Stimulated activated CD8-positive, alpha-beta memory T cell treated with anti-CD3 and anti-CD28 coated beads, Interleukin-4, amount 100 ng/mL, for 24 hours (primary cell): Measurements from ENCODE around the gene PMPCA.

ENCODE experiments used
- DNase-seq: peaks from one replicate; pipeline ENCODE4 v3.0.0-alpha.2; 2020; ENCODE audit warnings: low read depth

The PMPCA gene

DNA sequence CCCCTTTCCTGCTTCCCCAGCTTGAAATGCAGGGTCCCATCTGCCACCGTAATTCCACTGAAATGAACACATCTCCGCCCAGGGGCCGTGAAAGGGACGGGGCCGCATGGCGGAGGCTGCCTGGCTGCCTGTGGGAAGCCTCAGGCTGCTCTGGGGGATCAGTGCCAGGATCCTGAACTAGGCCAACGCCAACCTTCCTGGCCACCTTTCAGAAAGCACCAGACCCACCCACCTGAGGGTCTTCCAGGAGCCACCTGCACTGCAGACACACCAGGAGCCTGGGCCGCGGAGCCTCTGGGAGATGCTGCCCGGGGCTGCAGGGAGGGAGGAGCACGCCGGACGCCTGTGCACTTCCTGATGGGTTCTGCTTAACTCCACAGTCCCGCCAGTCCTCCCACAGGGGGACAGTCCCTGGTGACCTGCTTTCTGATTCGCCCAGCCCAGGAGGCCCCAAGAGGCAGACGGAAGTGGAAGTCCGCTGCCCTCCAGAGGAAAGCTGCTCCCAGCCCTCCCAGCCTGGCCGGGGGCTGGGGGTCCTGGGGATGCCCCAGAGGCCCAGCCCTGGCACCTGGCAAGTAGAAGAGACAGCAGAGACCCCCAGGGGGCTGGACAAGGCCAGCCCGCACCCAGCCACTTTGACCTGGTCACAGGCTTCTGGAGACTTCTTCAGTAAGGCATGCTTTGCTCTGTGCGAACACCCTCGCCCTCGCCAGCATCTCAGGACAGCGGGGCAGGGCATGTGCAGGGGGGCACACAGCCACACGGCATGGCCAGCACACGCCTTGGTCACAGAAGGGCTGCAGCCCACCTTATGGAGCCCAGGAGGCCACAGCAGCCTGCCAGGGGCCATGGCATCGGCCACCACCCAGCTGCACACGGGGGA lies 36.9 kb upstream of the PMPCA start, which contains the start of gene CARD9:
Gene CARD9, minus strand, starts transcription at position 370 of the 883 bp plus-strand sequence. CDS start 1,591 bp downstream, outside the sequence.
- no peak for DNase-seq

DNA sequence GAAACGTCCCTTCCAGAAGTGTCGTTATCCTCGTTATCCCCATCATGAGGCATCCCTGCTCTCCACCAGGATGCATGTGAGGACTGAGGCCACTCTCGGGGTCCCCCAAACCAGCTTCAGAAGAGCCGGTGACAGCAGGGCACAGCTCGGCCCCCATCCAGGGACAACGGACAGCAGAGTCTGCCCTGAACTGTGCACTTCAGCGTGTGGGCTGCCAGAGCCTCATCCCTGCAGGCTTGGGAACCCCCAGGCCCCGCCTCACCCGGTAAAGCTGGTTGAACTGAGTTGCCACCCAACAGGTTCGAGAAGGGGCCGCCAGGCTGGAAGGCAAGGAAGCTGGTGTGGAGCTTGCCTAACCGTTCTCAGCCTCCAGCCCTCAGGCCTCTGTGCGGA lies 36.3 kb upstream of the PMPCA start:
- no peak for DNase-seq

DNA sequence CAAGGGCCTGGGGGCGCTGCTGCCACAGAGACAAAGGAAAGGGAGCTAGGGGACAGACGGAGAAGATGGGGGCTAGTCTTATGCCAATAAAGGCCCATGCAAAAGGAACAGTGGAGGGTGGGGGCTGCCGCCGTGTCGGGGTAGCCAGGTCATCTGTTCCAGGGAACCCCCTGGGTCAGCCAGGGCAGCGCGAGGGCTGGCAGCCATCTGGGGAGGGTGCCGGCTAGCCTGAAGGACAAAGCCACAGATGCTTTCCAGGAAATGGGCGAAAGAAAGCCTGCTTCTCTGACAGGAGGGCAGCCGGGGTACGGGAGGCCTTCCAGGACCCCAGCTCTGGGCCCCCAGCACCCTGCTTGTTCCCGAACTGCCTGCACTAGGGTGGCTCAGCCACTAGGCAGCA lies 35.4 kb upstream of the PMPCA start:
- DNase-seq, result no peak

DNA sequence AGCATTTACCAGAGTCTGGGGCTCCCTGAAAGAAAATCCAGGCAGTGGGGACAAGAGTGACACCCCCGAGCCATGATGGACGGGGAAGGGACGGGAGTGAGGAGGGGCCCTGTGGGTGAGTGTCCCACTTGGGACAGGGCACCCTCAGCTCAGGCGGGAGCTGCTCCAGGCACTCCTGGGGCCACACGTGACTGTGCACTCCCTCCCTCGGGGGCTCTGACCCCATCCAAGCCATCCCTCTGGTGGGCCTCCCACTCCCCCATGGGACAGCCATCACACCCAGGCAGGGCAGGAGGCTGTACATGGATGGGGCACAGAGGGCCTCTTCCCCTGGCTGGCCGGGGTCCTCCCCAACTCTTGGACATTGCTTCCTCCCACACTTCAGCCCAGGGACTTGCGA lies 34.0 kb upstream of the PMPCA start:
- no peak for DNase-seq

DNA sequence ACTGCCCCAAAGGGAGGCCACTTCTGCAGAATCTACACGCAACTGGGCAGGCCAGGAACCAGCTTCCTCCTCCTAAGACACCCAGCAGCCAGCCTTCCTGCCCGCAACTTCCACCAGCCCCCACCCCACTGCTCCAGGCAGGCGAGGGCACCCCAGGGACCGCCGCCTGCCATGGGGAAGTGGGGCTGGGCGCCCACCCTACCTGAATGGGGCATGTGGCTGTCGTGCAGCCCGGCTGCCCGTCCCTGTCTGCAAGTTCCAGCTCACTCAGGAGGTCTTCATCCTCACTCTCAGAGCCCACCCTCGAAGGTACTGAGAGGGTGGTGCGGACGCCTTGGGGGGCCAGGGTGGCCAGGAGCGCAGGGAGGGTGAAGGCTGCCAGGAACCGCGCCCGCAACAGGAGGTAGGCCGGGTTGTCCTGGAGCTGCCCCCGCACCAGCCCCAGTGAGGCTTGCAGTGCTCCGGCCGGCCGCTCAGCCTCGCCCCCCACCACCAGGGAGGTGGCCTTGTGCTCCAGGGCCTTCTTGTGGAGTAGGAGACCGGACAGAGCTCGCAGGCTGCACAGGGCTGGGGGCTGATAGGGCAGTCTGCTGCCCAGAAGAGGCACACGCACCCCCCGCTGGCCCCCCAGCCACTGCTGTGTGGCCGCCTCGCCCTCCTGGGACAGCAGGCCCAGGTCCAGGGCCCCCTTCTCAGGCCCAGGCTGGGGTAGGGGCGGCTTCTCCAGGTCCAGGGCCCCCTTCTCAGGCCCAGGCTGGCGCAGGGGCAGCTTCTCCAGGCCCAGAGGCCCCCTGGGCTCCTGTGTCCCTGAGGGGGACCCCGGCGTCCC lies 32.9 kb upstream of the PMPCA start:
- no peak for DNase-seq

DNA sequence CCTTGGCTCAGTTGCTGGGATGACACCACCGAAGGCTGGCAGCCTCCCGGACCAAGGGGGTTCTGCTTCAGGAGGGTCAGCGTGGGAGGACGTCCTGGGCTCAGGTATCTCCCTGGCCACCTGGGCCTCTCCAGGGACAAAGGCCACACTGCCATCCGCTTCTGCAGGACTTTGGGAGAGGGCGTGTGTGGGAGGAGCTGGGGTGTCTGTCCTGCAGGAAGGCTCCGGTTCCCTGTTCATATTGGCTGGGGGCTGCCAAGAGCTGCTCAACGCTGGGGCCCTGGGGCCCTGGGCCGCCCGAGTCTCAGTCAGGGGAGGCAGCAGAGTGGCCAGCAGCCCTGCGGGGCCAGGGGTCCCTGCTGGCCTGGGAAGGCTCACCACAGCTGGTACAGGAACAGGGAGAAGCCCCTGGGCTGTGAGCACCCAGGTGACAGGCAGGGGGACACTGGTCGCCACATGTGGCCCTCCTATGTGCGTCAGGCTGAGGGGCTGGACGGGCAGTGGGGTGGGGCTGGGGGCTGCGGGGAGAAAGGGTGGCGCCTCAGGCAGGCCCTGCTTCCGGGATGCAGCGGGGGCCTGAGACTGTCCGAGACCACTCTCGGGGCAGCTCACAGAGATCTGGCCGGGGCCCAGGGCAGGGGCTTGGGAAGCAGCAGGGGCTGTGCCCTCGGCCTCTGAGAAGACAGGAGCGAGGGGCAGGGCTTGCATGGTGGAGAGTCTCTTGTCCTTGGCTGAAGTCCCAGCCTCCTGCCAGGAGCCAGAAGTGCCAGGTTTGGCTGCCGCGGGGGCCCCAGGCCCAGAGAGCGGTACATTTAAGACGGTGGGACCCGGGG lies 32.1 kb upstream of the PMPCA start:
- no peak for DNase-seq

DNA sequence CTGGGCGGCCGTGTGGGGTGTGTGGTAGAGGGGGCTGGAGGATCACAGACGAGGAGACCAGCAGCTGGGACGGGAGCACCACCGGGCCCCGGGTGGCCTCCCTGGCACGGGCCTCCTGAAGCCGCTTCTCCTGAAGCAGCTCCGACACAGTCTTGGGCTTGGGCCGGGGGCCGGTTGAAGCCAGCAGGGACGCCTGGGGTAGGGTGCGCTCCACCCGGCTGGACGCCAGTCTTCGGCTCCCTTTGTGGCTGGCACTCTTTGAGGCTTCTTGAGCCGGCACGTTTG lies 31.5 kb upstream of the PMPCA start:
- no peak for DNase-seq

DNA sequence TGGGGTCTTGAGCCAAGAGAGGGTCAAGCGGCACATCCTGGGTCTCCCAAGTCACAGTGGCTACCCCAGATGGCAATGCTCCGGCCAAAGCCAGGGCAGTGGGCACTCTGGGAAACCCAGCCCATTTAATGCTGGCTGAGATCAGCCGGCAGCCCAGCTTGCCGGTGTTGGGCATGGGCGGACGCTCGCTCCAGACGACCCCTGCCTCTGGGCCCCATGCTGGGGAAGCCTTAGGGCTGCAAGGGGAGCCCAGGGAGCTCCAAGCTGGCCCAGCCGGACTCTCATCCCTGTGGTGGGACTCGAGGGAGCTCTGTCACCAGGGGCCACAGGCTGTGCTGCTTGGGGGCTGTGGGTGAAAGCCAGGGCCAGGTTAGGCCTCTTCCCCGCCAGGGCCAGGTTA lies 31.1 kb upstream of the PMPCA start:
- no peak for DNase-seq

DNA sequence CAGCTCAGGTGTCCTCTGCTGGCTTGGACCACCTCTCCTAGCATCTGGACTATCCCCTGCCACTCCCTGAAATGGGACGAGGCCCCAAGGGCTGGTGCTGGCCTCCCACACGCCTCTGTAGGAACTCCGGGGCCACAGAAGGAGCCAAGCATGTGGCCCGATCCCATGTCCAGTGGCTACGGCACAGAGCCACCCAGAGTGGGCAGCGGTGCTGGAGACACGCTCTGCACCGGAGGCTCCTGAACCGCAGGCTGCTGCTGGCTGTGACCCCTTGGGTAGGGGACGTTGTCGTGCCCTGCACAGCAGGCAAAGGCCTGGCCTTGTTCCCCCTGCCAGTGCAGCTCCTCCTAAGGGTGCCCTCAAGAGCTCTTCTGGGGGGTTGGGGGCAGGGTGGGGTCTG lies 30.6 kb upstream of the PMPCA start:
- no peak for DNase-seq

DNA sequence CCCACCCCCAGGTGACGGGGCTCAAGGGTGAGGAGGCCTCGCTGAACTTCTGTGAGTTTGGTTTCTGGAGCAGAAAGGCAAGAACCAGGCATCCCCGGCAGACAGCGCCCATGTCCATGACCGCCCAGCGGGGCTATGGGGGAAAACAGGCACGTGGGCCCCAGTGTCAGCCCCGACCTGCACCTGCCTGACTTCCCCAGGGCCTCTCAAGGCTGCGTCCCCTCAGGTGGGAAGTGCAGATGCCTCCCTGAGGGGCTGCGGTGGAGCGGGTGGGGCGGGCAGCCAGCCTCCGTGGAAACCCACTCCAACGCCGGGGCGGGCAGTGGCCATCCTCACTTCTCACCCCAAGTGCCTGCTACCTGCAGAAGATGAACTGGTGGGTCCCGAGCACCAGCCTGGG lies 30.1 kb upstream of the PMPCA start:
- no peak for DNase-seq

DNA sequence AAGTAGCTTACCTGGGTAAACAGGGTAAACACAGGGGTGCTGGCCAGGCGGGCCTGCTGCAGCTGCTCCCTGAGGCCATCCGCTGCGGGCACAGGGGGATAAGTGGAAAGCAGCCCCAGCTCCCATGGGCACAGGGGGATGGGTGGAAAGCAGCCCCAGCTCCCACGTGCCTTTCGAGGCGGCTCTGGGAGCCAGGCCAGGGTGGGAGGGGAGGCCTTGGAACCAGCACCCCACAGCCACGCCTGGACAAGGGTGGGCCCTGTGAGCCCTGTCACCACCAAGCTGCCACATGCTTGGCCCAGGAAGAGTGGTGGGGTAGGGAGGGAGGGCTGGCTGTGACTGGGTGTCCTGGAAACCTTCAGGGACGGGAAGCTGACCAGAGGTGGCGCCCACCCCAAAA lies 29.1 kb upstream of the PMPCA start:
- DNase-seq, result no peak

DNA sequence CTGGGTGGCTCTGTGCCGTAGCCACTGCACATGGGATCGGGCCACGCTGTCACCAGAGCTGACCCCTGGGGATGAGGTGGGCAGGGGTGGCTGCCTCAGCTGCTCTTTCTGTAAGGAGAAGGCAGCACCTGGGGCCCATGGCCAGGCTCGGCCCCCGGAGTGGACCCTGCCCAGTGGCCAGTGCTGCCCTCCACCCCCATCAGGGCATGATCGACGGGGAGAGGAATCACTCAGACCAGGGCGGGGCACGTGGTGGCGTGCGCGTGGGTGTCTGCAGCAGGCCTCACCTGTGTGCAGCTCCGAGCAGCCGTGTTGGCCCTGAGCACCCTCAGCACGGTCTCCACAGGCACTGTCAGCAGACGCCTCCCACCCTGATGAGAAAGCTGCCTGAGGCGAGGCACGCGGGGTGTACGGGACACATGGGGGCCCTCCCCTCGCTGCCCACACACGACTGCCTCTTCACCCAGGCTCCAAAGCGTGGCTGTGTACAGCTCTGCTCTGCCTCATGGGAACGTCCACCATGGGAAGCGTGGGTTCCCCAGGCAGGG lies 28.4 kb upstream of the PMPCA start:
- no peak for DNase-seq

DNA sequence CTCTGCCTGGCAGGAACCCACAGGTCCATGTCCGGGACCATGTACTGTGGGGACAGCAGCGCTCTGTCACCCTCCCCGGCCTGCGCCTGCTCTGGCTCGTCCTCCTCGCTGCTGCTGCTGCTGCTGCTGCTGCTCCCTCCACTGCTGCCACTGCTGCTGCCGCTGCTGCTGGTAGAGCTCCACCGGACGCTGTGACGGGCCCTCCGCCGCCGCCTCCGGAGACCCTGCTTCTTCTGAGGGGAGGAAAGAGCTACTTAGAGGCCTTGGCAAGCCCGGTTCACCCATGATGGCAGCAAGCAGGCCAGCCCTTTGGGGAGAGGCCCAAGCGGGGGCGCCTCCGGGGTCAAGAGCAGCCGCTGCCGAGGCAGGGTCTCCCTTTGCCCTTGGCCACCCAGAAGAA lies 27.0 kb upstream of the PMPCA start:
- no peak for DNase-seq

DNA sequence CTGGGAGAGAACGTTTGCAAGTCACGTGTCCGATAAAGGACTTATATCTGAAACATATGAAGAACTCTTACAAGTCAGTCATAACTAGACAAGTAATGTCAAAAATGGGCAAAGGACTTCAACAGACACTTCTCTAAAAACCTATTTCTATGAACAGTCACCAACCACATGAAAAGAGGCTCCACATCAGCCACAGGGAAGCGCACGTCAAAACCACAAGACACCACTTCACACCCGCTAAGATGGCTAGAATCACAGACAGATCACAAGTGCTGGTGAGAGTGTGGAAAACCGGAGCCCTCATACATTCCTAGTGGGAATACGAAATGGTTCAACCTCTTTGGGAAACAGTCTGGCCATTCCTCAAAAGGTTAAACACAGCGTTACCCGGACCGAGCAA lies 25.4 kb upstream of the PMPCA start:
- no peak for DNase-seq

DNA sequence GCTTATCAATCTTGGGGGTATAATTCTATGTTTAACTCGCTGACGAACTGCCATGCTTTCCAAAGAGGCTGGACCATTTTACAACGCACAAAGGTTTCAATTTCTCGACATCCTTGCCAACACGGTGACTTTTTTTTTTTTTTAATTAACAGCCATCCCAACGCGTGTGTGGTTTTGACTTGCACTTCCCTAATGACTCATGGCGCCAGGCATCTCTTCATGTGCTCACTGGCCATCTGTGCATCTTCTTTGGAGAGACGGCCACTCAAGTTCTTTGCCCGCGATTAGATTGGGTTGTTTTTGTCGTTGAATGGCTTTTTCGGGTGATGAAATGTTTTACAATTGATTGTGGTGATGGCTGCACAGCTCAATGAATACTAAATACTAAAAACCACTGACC lies 24.4 kb upstream of the PMPCA start:
- DNase-seq, result no peak

DNA sequence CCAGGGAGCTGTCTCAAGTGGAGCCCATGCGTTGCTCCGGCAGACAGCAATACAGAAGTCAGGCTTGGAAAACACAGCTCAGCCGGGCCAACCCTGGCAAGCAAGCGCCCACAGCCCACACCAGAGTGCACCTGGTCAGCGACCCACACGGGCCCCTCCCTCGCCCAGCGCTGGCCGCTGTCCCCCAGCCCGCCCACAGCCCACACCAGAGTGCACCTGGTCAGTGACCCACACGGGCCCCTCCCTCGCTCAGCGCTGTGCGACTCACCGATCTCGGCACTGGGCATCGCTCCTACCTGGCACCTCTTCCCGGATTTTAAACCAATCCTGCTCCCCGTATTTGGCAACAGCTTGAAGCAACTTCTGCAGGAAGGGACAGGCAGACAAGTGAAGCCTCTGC lies 23.2 kb upstream of the PMPCA start:
- DNase-seq, result no peak

DNA sequence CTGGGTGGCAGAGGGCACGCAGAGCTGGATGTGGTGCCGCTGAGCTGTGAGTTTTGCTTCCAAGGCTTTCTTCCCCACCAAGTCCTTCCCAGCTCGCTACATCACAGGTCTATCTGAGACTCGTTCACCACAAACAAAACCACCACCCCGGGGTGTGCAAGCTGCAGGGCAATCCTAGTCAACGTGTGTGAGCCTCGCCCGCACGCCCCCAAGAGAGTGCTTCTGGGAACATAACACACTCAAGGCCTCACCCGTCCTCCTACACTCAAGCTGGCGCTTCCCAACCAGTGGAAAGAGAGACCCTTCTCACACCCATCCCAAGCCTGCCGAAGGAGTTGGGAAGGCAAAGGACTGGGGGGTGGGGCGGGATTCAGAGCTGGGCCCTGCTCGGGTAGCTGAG lies 21.1 kb upstream of the PMPCA start:
- no peak for DNase-seq

DNA sequence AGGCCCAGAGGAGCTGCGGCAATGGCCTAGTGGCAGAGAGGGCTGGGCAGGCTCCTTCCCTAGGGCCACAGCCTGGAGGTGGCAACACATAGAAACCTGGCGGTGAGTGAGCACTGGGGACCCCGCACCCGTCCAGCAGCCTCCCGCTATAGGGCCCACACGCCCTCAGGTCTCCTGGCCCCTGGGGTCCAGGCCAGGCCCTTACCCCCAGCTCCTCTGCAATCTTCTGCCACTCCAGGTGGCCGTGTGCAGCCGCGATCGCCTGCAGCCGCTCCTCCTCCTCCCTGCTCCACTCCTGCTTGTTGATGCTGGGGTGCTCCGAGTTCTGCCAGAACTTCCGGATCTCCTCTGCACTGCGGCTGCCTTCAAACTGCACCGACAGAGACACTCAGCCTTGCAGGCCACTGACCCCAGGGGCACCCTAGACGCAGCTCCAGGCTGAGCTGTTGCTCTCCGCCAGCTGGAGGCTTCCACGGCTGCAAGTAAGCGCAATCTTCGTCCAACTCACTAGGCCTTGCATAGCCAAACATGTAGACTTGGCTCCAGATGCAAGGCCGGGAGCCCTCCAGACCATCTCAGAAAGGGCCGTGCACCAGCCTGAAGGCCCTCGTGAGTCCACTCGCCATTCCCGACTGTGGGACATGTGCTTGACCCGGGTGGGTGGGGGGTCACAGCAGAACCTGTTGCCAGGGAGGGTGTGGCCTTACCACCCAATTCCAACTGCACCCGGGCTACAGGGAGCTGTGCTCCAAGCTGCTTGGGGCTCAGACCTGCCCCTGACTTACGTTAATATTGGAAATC lies 18.5 kb upstream of the PMPCA start:
- DNase-seq, result no peak

DNA sequence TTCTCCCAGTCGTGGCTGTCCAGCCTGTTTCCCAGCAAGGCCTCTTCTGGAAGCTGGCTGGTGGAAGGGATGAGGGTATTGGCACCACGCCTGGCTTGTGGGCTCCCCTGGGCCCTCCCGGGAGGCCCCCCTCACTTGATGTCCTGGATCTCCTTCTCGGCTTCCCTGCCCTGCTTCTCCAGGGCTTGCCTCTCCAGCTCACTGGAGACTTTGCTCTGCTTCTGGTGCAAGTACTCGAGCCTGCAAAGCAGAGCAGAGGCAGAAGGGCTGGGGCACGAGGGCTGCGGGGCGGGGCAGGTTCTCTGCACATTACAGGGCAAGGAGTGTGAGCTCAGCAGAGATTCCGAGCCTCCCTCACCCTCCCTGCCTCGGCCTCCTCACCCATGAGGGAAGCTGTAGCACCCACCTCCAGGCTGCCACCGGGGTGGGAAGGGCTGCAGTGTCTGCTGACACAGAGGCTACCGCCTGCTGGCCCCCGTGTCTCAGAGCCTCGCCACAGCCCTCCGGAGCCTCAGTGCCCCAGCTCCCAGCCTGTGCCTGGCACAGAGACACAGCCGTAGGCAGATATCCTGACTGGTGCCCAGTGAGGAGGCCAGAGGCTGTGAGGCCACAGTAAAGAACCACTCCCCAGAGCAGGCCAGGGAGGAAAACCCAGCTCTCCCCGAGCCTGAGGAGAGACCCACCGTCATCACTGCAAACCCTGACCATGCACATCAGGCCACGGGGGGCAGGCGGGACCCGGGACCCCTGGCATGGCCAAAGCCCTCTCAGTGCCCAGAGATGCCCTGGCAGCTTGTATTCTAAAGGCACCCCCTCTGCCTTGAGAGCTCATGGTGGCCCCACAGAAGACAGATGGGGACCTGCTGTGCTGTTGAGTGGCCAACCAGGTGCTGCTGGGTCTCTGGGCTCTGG lies 17.7 kb upstream of the PMPCA start:
- DNase-seq, result no peak

DNA sequence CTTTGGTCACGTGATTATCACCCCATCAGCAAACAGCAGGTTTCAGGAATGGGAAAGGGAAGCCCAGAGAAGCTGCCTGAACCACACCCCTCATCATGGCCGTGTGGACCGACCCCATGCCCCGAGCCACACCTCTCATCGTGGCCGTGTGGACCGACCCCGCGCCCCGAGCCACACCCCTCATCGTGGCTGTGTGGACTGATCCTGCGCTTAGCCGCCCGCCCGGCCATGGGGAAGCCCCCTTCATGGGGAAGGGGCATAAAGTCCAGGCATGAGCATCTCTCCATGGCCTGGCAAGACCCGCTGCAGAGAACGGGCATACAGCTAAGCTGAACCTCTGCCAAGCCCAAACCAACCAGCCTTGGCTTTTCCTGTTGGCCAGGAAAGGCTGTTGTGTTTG lies 16.9 kb upstream of the PMPCA start:
- no peak for DNase-seq
